ENCODE results near the gene NPEPPS.
"Not testable (repeated sequence)": the region's sequence is repeated elsewhere in the genome, so short reads cannot be mapped to it uniquely, and the experiment has no call there.

Gene NPEPPS

DNA sequence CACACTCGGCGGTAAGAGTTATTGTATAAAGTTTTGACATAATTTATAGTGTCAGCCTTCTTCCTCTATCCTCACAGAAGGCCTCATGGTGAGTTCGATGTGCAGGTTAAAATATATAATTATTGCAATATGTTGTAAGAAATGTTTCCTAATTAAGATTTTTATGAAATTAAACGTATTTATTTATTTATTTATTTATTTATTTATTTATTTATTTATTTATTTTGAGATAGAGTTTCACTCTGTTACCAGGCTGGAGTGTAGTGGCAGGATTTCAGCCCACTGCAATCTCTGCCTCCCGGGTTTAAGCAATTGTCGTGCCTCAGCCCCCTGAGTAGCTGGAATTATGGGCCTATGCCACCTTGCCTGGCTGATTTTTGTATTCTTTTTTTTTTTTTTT, 13.4 kb downstream of the NPEPPS start:
- not testable (repeated sequence) for FAIRE-seq; DNase-seq (ENCODE audit: insufficient read length, low spot score)

DNA sequence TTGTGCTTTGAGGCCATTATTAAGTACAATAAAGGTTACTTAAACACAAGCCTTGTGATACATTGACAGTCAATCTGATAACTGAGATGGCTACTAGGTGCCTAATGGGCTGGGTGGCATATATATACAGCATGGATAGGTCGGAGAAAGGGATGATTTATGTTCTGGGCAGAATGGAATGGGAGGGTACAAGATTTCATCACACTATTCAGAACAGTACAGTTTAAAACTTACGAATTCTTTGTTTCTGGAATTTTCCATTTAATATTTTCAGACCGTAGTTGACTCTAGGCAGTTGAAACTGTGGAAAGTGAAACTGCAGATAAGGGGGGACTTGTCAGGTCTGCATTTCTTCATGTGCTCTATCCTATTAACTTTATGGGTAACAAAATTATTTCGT, 23.8 kb downstream of the NPEPPS start:
- not testable (repeated sequence) for FAIRE-seq; DNase-seq (ENCODE audit: insufficient read length, low spot score)

DNA sequence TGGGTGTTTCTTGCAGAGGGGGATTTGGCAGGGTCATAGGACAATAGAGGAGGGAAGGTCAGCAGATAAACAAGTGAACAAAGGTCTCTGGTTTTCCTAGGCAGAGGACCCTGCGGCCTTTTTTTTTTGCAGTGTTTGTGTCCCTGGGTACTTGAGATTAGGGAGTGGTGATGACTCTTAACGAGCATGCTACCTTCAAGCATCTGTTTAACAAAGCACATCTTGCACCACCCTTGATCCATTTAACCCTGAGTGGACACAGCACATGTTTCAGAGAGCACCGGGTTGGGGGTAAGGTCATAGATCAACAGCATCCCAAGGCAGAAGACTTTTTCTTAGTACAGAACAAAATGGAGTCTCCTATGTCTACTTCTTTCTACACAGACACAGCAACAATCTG, 25.2 kb downstream of the NPEPPS start:
- FAIRE-seq; DNase-seq (ENCODE audit: insufficient read length, low spot score): not testable (repeated sequence)

DNA sequence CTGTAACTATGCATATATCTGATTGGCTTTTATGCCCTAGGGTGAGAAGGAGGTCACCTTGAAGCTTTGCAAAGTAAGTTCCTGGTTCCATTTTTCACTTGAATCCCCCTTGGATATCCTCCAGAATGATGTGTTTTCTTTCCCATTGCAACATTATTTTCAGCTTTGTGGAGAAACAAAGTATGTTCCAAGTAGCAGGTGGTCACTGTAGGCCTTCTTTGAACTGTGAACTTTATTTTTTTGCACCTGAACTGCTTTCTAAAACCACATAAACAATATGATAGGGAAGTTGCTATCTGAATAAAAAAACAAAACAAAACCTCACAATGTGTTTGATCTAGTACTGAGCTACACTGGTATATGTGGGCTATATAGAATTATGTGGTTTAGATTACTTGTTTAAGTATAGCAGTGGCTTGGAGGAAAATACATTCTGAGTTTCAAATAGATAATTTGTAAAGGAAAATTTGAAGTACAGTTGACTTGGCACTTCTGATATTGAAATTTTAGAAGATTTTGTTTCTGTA, 29.7 kb downstream of the NPEPPS start:
- DNase-seq (ENCODE audit: insufficient read length, low spot score); FAIRE-seq: not testable (repeated sequence)

DNA sequence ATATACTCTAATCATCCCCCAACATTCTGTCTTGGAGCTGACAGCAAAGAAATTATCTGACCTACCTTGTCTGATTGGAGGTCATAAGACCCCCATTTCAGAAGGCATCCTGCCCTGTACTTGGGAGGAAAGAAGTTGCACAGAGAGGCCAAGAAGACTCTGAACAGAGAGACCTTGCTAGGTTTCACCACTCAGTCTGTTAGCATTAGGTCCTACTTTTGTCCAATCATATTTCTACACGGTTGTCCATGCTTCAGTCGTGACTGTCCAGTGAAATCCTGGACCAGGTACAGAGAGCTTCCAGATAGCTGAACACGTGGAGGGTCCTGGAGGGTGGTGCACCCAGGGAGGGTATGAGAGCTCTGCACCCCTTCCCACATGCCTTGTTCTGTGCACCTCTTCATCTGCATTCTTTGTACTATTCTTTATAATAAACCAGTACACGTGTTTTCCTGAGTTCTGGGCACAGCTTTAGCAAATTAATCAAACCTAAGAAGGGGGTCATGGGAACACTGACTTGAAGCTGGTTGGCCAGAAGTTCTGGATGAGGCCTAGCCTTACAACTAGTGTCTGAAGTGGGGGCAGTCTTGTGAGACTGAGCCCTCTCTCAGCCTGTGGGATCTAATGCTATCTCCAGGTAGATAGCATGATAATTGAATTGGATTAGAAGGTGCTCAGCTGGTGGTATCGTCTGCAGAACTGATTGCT, 30.9 kb downstream of the NPEPPS start:
- not testable (repeated sequence) for DNase-seq (ENCODE audit: insufficient read length, low spot score); FAIRE-seq

DNA sequence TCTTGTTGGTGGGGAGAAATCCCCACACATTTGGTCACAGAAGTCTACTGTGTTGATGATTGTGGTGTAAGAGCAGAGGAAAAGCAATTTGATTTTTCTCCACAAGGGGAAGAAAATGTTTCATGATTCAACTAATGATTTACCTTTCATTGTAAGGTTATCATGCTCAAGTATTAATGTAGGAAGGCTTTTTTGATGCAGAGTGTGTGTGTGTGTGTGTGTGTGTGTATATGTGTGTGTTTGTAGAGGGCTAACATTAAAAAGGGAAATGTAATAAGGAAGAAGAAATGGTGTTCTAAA, 31.4 kb downstream of the NPEPPS start:
- FAIRE-seq = not testable (repeated sequence)

DNA sequence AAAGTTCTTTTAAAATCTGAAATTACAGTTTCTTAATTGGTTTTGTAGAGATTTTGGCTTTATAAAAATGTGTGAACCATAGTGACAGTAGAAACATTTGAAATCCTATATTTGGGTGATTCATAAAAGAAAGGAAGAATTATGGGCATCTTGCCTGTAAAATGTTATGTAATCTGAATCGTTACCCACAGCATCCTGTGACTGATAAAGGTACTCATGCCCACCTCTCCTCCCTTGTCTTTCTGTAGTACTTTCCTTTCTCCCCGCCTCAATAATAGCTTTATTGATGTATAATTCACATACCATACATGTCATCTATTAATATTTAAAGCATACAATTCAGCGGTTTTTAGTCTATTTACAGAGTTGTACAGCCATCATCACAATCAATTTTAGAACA, 36.4 kb downstream of the NPEPPS start:
- not testable (repeated sequence) for FAIRE-seq; DNase-seq (ENCODE audit: insufficient read length, low spot score)

More for the DNA sequence above, 31.4 kb downstream of the NPEPPS start:
- DNase-seq (ENCODE audit: insufficient read length, low spot score) = not testable (repeated sequence)

DNA sequence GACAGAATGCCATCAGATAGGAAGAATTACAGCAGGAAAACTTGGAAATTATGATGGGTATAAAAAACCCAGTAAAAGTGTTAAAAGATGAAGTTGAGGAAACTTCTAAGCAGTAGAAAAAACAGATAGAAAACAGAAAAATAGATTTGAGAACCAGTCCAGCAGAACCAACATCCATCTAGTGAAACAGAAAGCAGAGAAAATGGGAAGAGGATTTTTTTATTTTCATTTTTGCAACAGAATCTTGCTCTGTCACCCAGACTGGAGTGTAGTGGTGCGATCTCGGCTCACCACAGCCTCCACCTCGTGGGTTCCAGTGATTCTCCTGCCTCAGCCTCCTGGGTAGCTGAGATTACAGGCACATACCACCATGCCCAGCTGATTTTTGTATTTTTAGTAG, 41.7 kb downstream of the NPEPPS start:
- not testable (repeated sequence) for FAIRE-seq; DNase-seq (ENCODE audit: insufficient read length, low spot score)

DNA sequence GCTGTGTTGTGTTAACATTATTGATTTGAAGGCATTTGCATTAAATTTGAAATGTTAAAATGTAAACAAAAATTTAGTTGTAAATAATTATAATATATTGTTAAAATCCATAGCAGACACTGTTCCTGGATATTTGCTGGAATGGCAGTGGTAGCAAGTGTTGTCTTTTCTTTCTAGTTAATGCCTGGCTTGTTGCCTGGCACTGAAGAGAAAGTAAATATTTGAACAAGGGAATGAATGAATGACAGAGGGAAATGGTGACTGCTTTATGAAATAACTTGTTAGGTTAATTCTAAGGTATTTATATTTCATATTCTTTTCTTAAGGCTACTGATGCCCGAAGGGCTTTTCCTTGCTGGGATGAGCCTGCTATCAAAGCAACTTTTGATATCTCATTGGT, 51.5 kb downstream of the NPEPPS start:
- DNase-seq (ENCODE audit: insufficient read length, low spot score); FAIRE-seq: not testable (repeated sequence)

DNA sequence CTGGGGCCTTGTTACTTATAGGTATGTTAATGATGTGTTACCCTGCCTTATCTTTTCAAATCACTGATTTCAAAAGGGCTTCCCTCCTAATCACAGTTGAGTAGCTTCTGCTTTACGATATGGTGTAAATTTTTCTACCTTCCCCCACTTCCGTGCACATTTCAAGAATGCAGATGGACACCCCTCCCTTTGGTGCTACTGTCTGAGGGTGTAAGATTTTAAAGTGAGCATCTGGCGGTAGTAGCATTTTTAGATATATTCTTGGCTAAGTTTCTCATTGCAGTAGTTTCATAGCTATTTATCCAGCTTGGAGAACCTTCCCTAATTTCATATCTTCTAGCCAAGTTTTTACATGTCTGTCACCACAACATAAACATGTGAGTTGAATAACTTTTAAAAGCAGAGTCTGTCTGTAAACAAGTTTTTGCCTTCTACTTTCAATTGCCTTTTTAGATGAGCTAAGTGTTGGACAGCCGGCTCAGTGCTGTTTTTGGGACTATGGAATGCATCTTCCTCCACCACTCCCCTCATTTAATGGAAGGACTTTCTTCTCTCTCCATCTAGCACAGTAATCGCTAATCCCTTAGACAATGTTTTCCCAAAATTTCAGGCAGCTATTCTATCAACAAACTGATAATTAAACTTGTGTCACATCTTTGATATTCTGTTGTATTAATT, 55.6 kb downstream of the NPEPPS start:
- FAIRE-seq = peak; percentile 75
- DNase-seq (ENCODE audit: insufficient read length, low spot score) = not testable (repeated sequence)

DNA sequence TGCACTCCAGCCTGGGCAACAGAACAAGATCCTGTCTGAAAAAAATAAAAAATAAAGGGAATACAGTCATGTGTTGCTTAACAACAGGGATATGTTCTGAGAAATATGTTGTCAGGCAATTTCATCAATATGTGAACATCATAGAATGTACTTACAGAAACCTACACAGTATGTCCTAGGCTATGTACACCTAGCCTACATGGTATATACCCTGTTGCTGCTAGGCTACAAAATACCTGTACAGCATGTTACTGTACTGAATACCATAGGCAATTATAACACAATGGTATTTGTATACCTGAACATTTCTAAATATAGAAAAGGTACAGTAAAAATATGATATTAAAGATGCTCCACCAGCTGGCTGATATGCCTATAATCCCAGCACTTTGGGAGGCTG, 62.6 kb downstream of the NPEPPS start:
- not testable (repeated sequence) for FAIRE-seq; DNase-seq (ENCODE audit: insufficient read length, low spot score)

DNA sequence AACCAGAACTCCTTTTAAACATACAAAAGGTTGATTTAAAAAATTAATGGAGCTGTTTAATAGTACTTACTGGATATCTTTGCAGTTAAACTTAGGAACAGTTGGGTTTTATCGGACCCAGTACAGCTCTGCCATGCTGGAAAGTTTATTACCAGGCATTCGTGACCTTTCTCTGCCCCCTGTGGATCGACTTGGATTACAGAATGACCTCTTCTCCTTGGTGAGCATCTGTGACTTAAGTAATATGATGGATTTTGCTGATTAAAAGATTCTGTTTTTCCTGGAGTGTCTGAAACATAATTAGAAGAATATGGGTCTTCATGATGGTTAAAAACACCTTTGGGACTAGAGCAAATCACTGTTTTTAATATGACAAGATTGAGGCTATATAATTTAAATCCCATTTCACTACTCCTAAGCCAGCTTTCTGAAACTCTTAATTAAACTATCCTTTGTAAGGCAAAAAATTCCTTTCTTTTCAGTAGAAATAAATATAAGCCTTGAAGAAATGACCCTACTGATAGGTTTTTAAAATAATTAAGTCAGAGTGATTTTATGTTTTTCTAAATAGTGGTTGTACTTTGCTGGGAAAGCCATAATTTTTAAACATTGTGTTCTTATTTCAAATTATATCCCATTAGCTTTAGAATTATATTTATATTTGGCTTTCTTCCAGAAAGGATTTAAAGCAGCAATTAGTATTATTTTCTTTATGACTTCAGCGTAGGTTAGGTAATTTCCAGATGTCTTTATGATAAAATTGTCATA, 73.1 kb downstream of the NPEPPS start:
- TF ChIP-seq, protein P1, sequence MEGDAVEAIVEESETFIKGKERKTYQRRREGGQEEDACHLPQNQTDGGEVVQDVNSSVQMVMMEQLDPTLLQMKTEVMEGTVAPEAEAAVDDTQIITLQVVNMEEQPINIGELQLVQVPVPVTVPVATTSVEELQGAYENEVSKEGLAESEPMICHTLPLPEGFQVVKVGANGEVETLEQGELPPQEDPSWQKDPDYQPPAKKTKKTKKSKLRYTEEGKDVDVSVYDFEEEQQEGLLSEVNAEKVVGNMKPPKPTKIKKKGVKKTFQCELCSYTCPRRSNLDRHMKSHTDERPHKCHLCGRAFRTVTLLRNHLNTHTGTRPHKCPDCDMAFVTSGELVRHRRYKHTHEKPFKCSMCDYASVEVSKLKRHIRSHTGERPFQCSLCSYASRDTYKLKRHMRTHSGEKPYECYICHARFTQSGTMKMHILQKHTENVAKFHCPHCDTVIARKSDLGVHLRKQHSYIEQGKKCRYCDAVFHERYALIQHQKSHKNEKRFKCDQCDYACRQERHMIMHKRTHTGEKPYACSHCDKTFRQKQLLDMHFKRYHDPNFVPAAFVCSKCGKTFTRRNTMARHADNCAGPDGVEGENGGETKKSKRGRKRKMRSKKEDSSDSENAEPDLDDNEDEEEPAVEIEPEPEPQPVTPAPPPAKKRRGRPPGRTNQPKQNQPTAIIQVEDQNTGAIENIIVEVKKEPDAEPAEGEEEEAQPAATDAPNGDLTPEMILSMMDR (IDR thresholded peaks at IDR 0.05; ENCODE audit: insufficient read depth, missing control alignments) = peak; percentile 17
- DNase-seq (ENCODE audit: insufficient read length, low spot score) = no peak

DNA sequence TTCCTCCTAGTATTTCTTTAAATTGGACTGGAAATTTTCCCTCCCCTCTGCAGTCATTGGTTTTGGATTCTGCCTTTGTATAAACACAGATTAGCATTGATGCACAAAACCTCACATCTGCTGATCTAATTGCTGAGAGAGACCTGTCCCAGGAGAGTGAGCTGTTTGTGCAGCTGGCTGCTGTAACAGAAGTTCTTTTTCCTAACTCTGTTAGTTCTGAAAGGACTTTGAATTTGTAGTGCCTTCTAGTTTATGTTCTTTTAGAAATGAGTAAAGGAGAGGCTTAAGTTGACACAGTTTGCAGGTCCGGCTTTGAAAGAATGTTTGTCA, 73.7 kb downstream of the NPEPPS start:
- TF ChIP-seq, protein P1 (IDR thresholded peaks at IDR 0.05; ENCODE audit: insufficient read depth, missing control alignments) = no peak
- no peak for FAIRE-seq
- DNase-seq (ENCODE audit: insufficient read length, low spot score) = no peak

More for the DNA sequence above, 73.1 kb downstream of the NPEPPS start:
- no peak for FAIRE-seq

Data from D721Med (cell line).